Caco-2 (cell line): ENCODE results near the gene TBL1X. TPM values are rescaled to one million over a fixed set of nuclear protein-coding genes. Genes with fewer than 3 reads are reported as not detected.

Experiments used
- BruUV-seq: library from RNA; stranded (reverse); fragments of 400-500 nt; replicated peaks from 2 replicates; lab custom pipeline; 2021; lab: Mats Ljungman, UMichigan
- CTCF ChIA-PET: fragments of 300-600 bp; sonication (Branson Sonifier 250); formaldehyde crosslinking; loops from one replicate; lab custom pipeline; 2022; ENCODE audit warnings: antibody characterized with exemption; lab: Charles Lee
- POLR2A ChIA-PET: fragments of 300-600 bp; sonication (Branson Sonifier 250); formaldehyde crosslinking; loops from one replicate; lab custom pipeline; 2022; ENCODE audit warnings: antibody characterized with exemption; lab: Charles Lee
- DNase-seq, 2 experiments: peaks; one replicate each; pipeline versions ENCODE4 v3.0.0 to v3.0.0-alpha.2; 2020 to 2022
- H3K27me3 ChIP-seq: replicated peaks from 2 replicates; pipeline ENCODE4 v1.6.0; 2011; ENCODE audit warnings: low read length; ENCODE audit not compliant: control insufficient read depth, insufficient read depth
- H3K36me3 ChIP-seq: 2 replicates; pipeline ENCODE4 v1.5.1; 2011; ENCODE audit warnings: low read length; ENCODE audit not compliant: control insufficient read depth, insufficient read depth
- H3K4me1 ChIP-seq: fragments of 250-450 bp; sonication (Bioruptor Pico); 2 replicates; pipeline ENCODE4 v1.5.1; 2020; ENCODE audit warnings: mild to moderate bottlenecking
- H3K4me3 ChIP-seq: 2 replicates; pipeline ENCODE4 v1.5.1; 2011; ENCODE audit warnings: low read depth, mild to moderate bottlenecking, control low read depth, low read length
- H3K9me3 ChIP-seq: fragments of 250-450 bp; sonication (Bioruptor Pico); 2 replicates; pipeline ENCODE4 v1.5.1; 2020; ENCODE audit warnings: mild to moderate bottlenecking, moderate library complexity
- H3K27ac Mint-ChIP-seq: one replicate; pipeline ENCODE4 v1.8.0; 2022; ENCODE audit warnings: mixed read lengths; ENCODE audit not compliant: unreplicated experiment
- H3K27me3 Mint-ChIP-seq: one replicate; pipeline ENCODE4 v1.8.0; 2022; ENCODE audit warnings: mixed read lengths; ENCODE audit not compliant: insufficient read depth, unreplicated experiment
- H3K36me3 Mint-ChIP-seq: one replicate; pipeline ENCODE4 v1.8.0; 2022; ENCODE audit warnings: mild to moderate bottlenecking, mixed read lengths; ENCODE audit not compliant: insufficient read depth, unreplicated experiment
- H3K4me1 Mint-ChIP-seq: one replicate; pipeline ENCODE4 v1.8.0; 2022; ENCODE audit warnings: low read depth, mixed read lengths; ENCODE audit not compliant: unreplicated experiment
- H3K4me3 Mint-ChIP-seq: one replicate; pipeline ENCODE4 v1.8.0; 2022; ENCODE audit warnings: mild to moderate bottlenecking, moderate library complexity, mixed read lengths; ENCODE audit not compliant: unreplicated experiment
- H3K9me3 Mint-ChIP-seq: one replicate; pipeline ENCODE4 v1.8.0; 2022; ENCODE audit warnings: mixed read lengths; ENCODE audit not compliant: unreplicated experiment
- intact Hi-C: fragments of 100-400 bp; cut with micrococcal nuclease; formaldehyde crosslinking; loops from one replicate; pipeline ENCODE4 v1.10.0; 2022; ENCODE audit not compliant: unreplicated experiment
- total RNA-seq: library from RNA; stranded (reverse); gene quantifications from 2 replicates; pipeline ENCODE4 v1.2.3, GENCODE V29; 2022
- TF ChIP-seq, protein P1 (sequence below), 2 experiments: fragments of 200-600 bp in 1 of 2; IDR thresholded peaks; 1 replicate in 1 of 2; 2 replicates in 1 of 2; pipeline versions ENCODE4 v1.5.1 to v1.8.0; 2011 to 2022; ENCODE audit warnings: antibody characterized with exemption in 1 of 2, control low read depth in 1 of 2, inconsistent platforms in 1 of 2, low read depth in 1 of 2, low read length in 1 of 2, mild to moderate bottlenecking in 1 of 2, moderate library complexity in 1 of 2; ENCODE audit not compliant: insufficient read depth in 1 of 2, severe bottlenecking in 1 of 2, unreplicated experiment in 1 of 2

The TBL1X gene
- total RNA-seq, 1 experiment from 2014 or later = 84.2 TPM

DNA sequence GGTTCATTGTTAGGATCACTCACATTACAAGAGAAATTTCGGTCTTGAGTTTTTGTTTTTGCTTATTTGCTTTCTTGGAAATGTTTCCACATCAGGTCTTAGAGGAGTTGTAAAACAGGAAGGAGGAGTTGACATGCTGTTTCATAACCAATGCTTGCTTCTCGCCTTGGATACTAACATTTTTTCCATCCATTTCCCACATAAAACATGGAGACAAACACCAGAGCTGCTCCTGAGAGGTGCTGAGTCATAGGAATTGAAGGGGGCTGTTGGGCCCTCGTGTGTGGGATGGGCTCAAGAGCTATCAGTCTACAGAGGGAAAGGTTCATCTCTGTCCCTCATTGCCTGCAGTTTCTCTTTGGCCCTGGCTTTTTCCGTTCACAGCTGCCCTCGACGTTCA, 29.9 kb downstream of the TBL1X start:
- H3K4me3 Mint-ChIP-seq = no peak overlapping the region
- no TSS peak for BruUV-seq
- no peaks in the 10 kb centered on the region for H3K36me3 ChIP-seq
- TF ChIP-seq, protein P1, sequence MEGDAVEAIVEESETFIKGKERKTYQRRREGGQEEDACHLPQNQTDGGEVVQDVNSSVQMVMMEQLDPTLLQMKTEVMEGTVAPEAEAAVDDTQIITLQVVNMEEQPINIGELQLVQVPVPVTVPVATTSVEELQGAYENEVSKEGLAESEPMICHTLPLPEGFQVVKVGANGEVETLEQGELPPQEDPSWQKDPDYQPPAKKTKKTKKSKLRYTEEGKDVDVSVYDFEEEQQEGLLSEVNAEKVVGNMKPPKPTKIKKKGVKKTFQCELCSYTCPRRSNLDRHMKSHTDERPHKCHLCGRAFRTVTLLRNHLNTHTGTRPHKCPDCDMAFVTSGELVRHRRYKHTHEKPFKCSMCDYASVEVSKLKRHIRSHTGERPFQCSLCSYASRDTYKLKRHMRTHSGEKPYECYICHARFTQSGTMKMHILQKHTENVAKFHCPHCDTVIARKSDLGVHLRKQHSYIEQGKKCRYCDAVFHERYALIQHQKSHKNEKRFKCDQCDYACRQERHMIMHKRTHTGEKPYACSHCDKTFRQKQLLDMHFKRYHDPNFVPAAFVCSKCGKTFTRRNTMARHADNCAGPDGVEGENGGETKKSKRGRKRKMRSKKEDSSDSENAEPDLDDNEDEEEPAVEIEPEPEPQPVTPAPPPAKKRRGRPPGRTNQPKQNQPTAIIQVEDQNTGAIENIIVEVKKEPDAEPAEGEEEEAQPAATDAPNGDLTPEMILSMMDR (IDR thresholded peaks at IDR 0.05; ENCODE audit: insufficient read depth in 1 of 2, low read depth in 1 of 2, low read length in 1 of 2, severe bottlenecking in 1 of 2, unreplicated experiment in 1 of 2) = no peak
- CTCF ChIA-PET = no interaction called here
- no peaks in the 10 kb centered on the region for H3K27me3 ChIP-seq
- intact Hi-C loops = no loop called here
- no peaks in the 10 kb centered on the region for H3K9me3 ChIP-seq
- no peak for DNase-seq
- H3K27me3 Mint-ChIP-seq = no peaks in the 10 kb centered on the region
- H3K4me1 ChIP-seq = no peaks in the 10 kb centered on the region; the same call in 1 of the 2 replicates
- peaks cover 7% of the 10 kb centered on the region for H3K4me1 Mint-ChIP-seq
- H3K36me3 Mint-ChIP-seq = peaks cover 20% of the 10 kb centered on the region
- no peaks in the 10 kb centered on the region for H3K9me3 Mint-ChIP-seq
- POLR2A ChIA-PET = no interaction called here
- no peak overlapping the region for H3K4me3 ChIP-seq
- H3K27ac Mint-ChIP-seq = no peak overlapping the region

DNA sequence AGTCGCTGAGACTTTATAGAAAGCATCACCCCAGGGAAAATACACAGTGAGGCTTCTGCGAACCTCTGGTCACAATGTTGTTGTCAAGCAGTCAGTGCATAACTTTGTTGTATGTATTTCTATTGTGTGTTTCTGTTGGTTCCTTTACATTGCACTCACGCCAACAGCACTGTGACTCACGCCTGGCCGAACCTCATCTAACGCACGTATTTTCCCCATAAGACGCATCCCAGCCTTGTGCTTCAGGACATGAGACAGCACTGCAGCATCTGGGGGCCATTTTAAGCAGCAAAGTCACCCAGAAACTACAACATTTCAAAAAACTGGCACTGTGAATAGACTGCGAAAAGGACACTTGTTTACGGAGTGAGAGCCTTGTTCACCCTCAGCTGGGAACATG, 30.6 kb downstream of the TBL1X start:
- peaks cover 20% of the 10 kb centered on the region for H3K36me3 Mint-ChIP-seq
- Histone ChIP-seq H3K4me3 (no peak overlapping the region), H3K27me3 (no peaks in the 10 kb centered on the region), H3K4me1 (no peaks in the 10 kb centered on the region; the same call in 1 of the 2 replicates), H3K9me3 (no peaks in the 10 kb centered on the region), H3K36me3 (no peaks in the 10 kb centered on the region)
- BruUV-seq = no TSS peak
- DNase-seq = no peak
- H3K9me3 Mint-ChIP-seq = no peaks in the 10 kb centered on the region
- POLR2A ChIA-PET = no interaction called here
- intact Hi-C loops = no loop called here
- H3K27ac Mint-ChIP-seq = no peak overlapping the region
- CTCF ChIA-PET = no interaction called here
- H3K27me3 Mint-ChIP-seq = no peaks in the 10 kb centered on the region
- TF ChIP-seq, protein P1 (IDR thresholded peaks at IDR 0.05; ENCODE audit: insufficient read depth in 1 of 2, low read depth in 1 of 2, low read length in 1 of 2, severe bottlenecking in 1 of 2, unreplicated experiment in 1 of 2) = no peak
- H3K4me3 Mint-ChIP-seq = no peak overlapping the region
- peaks cover 7% of the 10 kb centered on the region for H3K4me1 Mint-ChIP-seq

DNA sequence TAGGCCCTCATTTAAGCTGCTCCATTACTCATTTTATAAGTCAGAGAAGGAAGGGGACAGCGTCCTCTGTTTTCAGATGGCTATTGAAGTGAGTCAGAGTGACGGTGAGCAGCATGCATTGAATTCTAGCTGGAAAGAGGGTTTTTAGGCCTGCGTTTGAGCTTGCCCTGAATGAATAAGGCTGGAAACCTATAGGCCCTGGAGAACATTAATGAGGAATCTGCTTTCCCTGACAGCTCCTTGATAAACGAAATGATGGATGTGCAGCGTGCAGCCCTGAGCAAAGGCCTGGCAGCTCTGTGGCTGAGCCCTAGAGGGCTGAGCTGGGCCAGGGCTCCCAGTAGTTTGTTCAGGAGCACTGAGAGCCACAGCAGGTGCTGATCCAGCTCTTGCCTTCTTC, 33.4 kb downstream of the TBL1X start:
- no TSS peak for BruUV-seq
- ChIA-PET CTCF (no interaction called here), POLR2A (no interaction called here)
- no peak overlapping the region for H3K4me3 ChIP-seq
- H3K9me3 Mint-ChIP-seq = no peaks in the 10 kb centered on the region
- H3K27me3 Mint-ChIP-seq = no peaks in the 10 kb centered on the region
- H3K4me1 Mint-ChIP-seq = no peaks in the 10 kb centered on the region
- no peak overlapping the region for H3K27ac Mint-ChIP-seq
- no peaks in the 10 kb centered on the region for H3K9me3 ChIP-seq
- TF ChIP-seq, protein P1 (IDR thresholded peaks at IDR 0.05; ENCODE audit: insufficient read depth in 1 of 2, low read depth in 1 of 2, low read length in 1 of 2, severe bottlenecking in 1 of 2, unreplicated experiment in 1 of 2) = no peak
- no peak for DNase-seq
- no peak overlapping the region for H3K4me3 Mint-ChIP-seq
- H3K4me1 ChIP-seq = no peaks in the 10 kb centered on the region
- H3K27me3 ChIP-seq = no peaks in the 10 kb centered on the region
- intact Hi-C loops = no loop called here
- no peaks in the 10 kb centered on the region for H3K36me3 ChIP-seq
- H3K36me3 Mint-ChIP-seq = peaks cover 36% of the 10 kb centered on the region
